Neural cell (in vitro differentiated cells): ENCODE results near the gene KIF6.

ENCODE experiments used
- CTCF ChIP-seq: fragments of 450-650 bp; IDR thresholded peaks from 2 replicates; pipeline ENCODE4 v1.5.1; 2014; ENCODE audit warnings: antibody characterized with exemption, mild to moderate bottlenecking, moderate library complexity; ENCODE audit not compliant: poor library complexity, severe bottlenecking
- EP300 ChIP-seq: fragments of 450-650 bp; conservative IDR thresholded peaks from 2 replicates; pipeline ENCODE4 v1.6.1; 2014; ENCODE audit warnings: antibody characterized with exemption, mild to moderate bottlenecking, moderate library complexity; ENCODE audit not compliant: poor library complexity, severe bottlenecking
- EZH2 ChIP-seq: fragments of 200-600, 300-800 bp; shearing (Covaris generic), sonication (generic); IDR thresholded peaks from 2 replicates; pipeline ENCODE4 v1.6.1; 2014; ENCODE audit warnings: antibody characterized with exemption, low read length, borderline replicate concordance, mild to moderate bottlenecking; ENCODE audit not compliant: insufficient read depth, poor library complexity, severe bottlenecking
- POLR2AphosphoS5 ChIP-seq: IDR thresholded peaks from 2 replicates; pipeline ENCODE4 v1.6.1; 2012
- SMC3 ChIP-seq: fragments of 450-650 bp; conservative IDR thresholded peaks from 2 replicates; pipeline ENCODE4 v1.6.1; 2014; ENCODE audit warnings: antibody characterized with exemption, mild to moderate bottlenecking, moderate library complexity; ENCODE audit not compliant: poor library complexity
- TAF1 ChIP-seq: IDR thresholded peaks from 2 replicates; pipeline ENCODE4 v1.6.1; 2012; ENCODE audit warnings: low read depth
- TF ChIP-seq, protein P1 (sequence below): IDR thresholded peaks from 2 replicates; pipeline ENCODE4 v1.6.1; 2012; ENCODE audit warnings: borderline replicate concordance

- TF ChIP-seq SMC3 (no peak), TAF1 (no peak), CTCF (no peak), POLR2AphosphoS5 (no peak), EZH2 (no peak), EP300 (no peak)
- TF ChIP-seq, protein P1, sequence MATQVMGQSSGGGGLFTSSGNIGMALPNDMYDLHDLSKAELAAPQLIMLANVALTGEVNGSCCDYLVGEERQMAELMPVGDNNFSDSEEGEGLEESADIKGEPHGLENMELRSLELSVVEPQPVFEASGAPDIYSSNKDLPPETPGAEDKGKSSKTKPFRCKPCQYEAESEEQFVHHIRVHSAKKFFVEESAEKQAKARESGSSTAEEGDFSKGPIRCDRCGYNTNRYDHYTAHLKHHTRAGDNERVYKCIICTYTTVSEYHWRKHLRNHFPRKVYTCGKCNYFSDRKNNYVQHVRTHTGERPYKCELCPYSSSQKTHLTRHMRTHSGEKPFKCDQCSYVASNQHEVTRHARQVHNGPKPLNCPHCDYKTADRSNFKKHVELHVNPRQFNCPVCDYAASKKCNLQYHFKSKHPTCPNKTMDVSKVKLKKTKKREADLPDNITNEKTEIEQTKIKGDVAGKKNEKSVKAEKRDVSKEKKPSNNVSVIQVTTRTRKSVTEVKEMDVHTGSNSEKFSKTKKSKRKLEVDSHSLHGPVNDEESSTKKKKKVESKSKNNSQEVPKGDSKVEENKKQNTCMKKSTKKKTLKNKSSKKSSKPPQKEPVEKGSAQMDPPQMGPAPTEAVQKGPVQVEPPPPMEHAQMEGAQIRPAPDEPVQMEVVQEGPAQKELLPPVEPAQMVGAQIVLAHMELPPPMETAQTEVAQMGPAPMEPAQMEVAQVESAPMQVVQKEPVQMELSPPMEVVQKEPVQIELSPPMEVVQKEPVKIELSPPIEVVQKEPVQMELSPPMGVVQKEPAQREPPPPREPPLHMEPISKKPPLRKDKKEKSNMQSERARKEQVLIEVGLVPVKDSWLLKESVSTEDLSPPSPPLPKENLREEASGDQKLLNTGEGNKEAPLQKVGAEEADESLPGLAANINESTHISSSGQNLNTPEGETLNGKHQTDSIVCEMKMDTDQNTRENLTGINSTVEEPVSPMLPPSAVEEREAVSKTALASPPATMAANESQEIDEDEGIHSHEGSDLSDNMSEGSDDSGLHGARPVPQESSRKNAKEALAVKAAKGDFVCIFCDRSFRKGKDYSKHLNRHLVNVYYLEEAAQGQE: no peak
Observed at GRCh38 chr6:39328066-39328465, 397.1 kb downstream of the KIF6 start.
